MM.1S (cell line): Measurements from ENCODE around the gene SPATA17.

Source experiments
- DNase-seq: peaks from one replicate; pipeline ENCODE4 v3.0.0-alpha.2; 2015
- H2AFZ ChIP-seq: fragments of 300-600 bp; sonication (generic); 2 replicates; pipeline ENCODE4 v1.6.0; 2016; ENCODE audit warnings: antibody characterized with exemption, low read length
- H3F3A ChIP-seq: fragments of 300-600 bp; sonication (generic); 2 replicates; pipeline ENCODE4 v1.6.1; 2016; ENCODE audit warnings: mild to moderate bottlenecking, antibody characterized with exemption, low read length, moderate library complexity, mixed read lengths; ENCODE audit not compliant: insufficient read depth
- H3K27ac ChIP-seq: fragments of 300-600 bp; sonication (generic); 2 replicates; pipeline ENCODE4 v1.5.1; 2016; ENCODE audit warnings: mild to moderate bottlenecking, low read length
- H3K27me3 ChIP-seq: fragments of 300-600 bp; sonication (generic); replicated peaks from 2 replicates; pipeline ENCODE4 v1.6.0; 2016; ENCODE audit warnings: low read length; ENCODE audit not compliant: insufficient read depth
- H3K36me3 ChIP-seq: fragments of 300-600 bp; sonication (generic); replicated peaks from 2 replicates; pipeline ENCODE4 v1.6.1; 2016; ENCODE audit warnings: mild to moderate bottlenecking, low read length, mixed read lengths; ENCODE audit not compliant: insufficient read depth
- H3K4me1 ChIP-seq: fragments of 300-600 bp; sonication (generic); 2 replicates; pipeline ENCODE4 v1.6.1; 2016; ENCODE audit warnings: low read length, mixed read lengths
- H3K4me2 ChIP-seq: fragments of 300-600 bp; sonication (generic); 2 replicates; pipeline ENCODE4 v1.6.0; 2016; ENCODE audit warnings: low read depth, low read length
- H3K4me3 ChIP-seq: fragments of 300-600 bp; sonication (generic); 2 replicates; pipeline ENCODE4 v1.5.1; 2016; ENCODE audit warnings: low read length, mixed read lengths
- H3K79me2 ChIP-seq: fragments of 300-600 bp; sonication (generic); 2 replicates; pipeline ENCODE4 v1.6.1; 2016; ENCODE audit warnings: mixed run types, low read length, mixed read lengths
- H3K9ac ChIP-seq: fragments of 300-600 bp; sonication (generic); 2 replicates; pipeline ENCODE4 v1.6.1; 2016; ENCODE audit warnings: low read length, mixed read lengths
- H3K9me2 ChIP-seq: fragments of 300-600 bp; sonication (generic); replicated peaks from 2 replicates; pipeline ENCODE4 v1.6.1; 2016; ENCODE audit warnings: mild to moderate bottlenecking, low read length, mixed read lengths; ENCODE audit not compliant: insufficient read depth
- H3K9me3 ChIP-seq: fragments of 300-600 bp; sonication (generic); replicated peaks from 2 replicates; pipeline ENCODE4 v1.6.1; 2016; ENCODE audit warnings: mild to moderate bottlenecking, low read length, mixed read lengths; ENCODE audit not compliant: insufficient read depth
- H4K20me1 ChIP-seq: fragments of 300-600 bp; sonication (generic); 2 replicates; pipeline ENCODE4 v1.6.1; 2016; ENCODE audit warnings: mild to moderate bottlenecking, low read length, moderate library complexity, mixed read lengths; ENCODE audit not compliant: insufficient read depth
- CTCF ChIP-seq: fragments of 300-600 bp; sonication (generic); IDR thresholded peaks from 2 replicates; pipeline ENCODE4 v1.5.1; 2016; ENCODE audit warnings: antibody characterized with exemption, low read length, mixed read lengths
- EZH2 ChIP-seq: fragments of 300-600 bp; sonication (generic); optimal IDR thresholded peaks from 2 replicates; pipeline ENCODE3; 2017; ENCODE audit warnings: low read depth, mild to moderate bottlenecking, antibody characterized with exemption, low read length, mixed read lengths
- EZH2phosphoT487 ChIP-seq: fragments of 300-600 bp; sonication (generic); IDR thresholded peaks from 2 replicates; pipeline ENCODE4 v1.6.1; 2018; ENCODE audit warnings: antibody characterized with exemption, low read length

Gene SPATA17

GRCh38 chr1:217846733-217847132, 215.6 kb downstream of the SPATA17 start:
- Histone ChIP-seq H4K20me1 (no peaks in the 10 kb centered on the region), H3K36me3 (no peaks in the 10 kb centered on the region), H3K9ac (no peak overlapping the region), H3F3A (no peaks in the 10 kb centered on the region), H3K4me1 (no peaks in the 10 kb centered on the region), H3K4me3 (no peak overlapping the region), H3K9me2 (no peaks in the 10 kb centered on the region), H3K9me3 (no peaks in the 10 kb centered on the region), H3K79me2 (no peaks in the 10 kb centered on the region), H2AFZ (no peak overlapping the region), H3K27me3 (no peaks in the 10 kb centered on the region), H3K27ac (no peak overlapping the region), H3K4me2 (no peak overlapping the region)
- no peak for TF ChIP-seq EZH2
- TF ChIP-seq EZH2phosphoT487, result no peak
- TF ChIP-seq CTCF, result no peak
- no peak for DNase-seq

GRCh38 chr1:217847643-217848042, 216.5 kb downstream of the SPATA17 start:
- Histone ChIP-seq H3K4me1 (no peaks in the 10 kb centered on the region), H3K9me3 (no peaks in the 10 kb centered on the region), H3K9me2 (no peaks in the 10 kb centered on the region), H4K20me1 (no peaks in the 10 kb centered on the region), H3K9ac (no peak overlapping the region), H2AFZ (no peak overlapping the region), H3K4me3 (no peak overlapping the region), H3K4me2 (no peak overlapping the region), H3F3A (no peaks in the 10 kb centered on the region), H3K27me3 (no peaks in the 10 kb centered on the region), H3K27ac (no peak overlapping the region), H3K79me2 (no peaks in the 10 kb centered on the region), H3K36me3 (no peaks in the 10 kb centered on the region)
- DNase-seq, result no peak
- TF ChIP-seq CTCF (no peak; the same call in 1 of the 2 replicates), EZH2 (no peak), EZH2phosphoT487 (no peak)

GRCh38 chr1:217856342-217857034, 225.3 kb downstream of the SPATA17 start:
- no peaks in the 10 kb centered on the region for H3K9me2 ChIP-seq
- H3K4me2 ChIP-seq, result no peak overlapping the region
- no peaks in the 10 kb centered on the region for H3K9me3 ChIP-seq
- TF ChIP-seq CTCF, result no peak
- TF ChIP-seq EZH2, result no peak
- no peak for TF ChIP-seq EZH2phosphoT487
- H2AFZ ChIP-seq, result no peak overlapping the region
- no peak for DNase-seq
- no peak overlapping the region for H3K27ac ChIP-seq
- H3K79me2 ChIP-seq, result no peaks in the 10 kb centered on the region
- H3K4me1 ChIP-seq, result no peaks in the 10 kb centered on the region
- H3K36me3 ChIP-seq, result no peaks in the 10 kb centered on the region
- H3F3A ChIP-seq, result no peaks in the 10 kb centered on the region
- H4K20me1 ChIP-seq, result no peaks in the 10 kb centered on the region
- H3K4me3 ChIP-seq, result no peak overlapping the region
- no peak overlapping the region for H3K9ac ChIP-seq
- H3K27me3 ChIP-seq, result no peaks in the 10 kb centered on the region
